SK-N-SH treated with all-trans-retinoic acid at 6 μM for 48 hours (cell line): ENCODE measurements around the gene TRIM8.

ENCODE experiments used
- ZFP3 ChIP-seq: fragments of 250-450 bp; sonication (Bioruptor Pico); IDR thresholded peaks from 2 replicates; pipeline ENCODE4 v1.5.0; 2020; ENCODE audit warnings: mild to moderate bottlenecking, moderate library complexity
- ZNF565 ChIP-seq: fragments of 450-650 bp; formaldehyde crosslinking; conservative IDR thresholded peaks from 2 replicates; pipeline ENCODE4 v1.5.0; 2020; ENCODE audit warnings: low read depth, mild to moderate bottlenecking, moderate library complexity
- TF ChIP-seq, protein P1 (sequence below): fragments of 250-450 bp; sonication (Bioruptor Pico); IDR thresholded peaks from 2 replicates; pipeline ENCODE4 v1.5.1; 2020; ENCODE audit warnings: low read depth, mild to moderate bottlenecking, moderate library complexity

DNA sequence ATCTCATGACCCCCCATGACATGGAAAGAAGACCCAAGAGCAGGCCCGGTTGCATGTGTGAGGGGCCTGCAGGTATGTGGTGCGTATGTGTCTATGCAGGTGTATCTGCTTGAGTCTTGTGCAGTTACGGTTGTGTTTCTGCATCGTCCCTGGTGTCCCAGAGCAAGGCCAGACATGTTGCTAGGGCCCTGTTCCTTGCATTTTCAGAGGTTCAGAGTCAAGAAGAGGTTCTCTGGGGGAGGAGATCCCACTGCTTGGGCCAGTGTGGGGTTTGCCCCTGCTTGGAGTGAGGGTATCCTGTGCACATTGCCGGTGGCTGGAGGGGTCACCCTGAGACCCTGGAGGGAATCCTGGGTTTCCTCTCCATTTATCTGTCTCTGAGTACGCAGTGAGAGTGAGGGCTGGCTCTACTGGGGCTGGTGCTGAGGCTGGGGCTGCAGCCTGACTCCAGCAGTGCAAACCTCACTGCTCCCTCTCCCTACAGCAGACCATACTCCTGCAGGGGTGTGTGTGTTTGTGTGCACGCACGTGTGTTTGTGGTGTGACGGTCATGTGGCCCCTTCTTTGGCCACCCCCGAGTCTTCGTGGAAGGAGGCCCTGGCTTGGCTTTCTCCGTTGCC is 4.1 kb downstream of the TRIM8 start:
- no peak for TF ChIP-seq ZFP3 (CRISPR knock-in tag)
- TF ChIP-seq, protein P1, sequence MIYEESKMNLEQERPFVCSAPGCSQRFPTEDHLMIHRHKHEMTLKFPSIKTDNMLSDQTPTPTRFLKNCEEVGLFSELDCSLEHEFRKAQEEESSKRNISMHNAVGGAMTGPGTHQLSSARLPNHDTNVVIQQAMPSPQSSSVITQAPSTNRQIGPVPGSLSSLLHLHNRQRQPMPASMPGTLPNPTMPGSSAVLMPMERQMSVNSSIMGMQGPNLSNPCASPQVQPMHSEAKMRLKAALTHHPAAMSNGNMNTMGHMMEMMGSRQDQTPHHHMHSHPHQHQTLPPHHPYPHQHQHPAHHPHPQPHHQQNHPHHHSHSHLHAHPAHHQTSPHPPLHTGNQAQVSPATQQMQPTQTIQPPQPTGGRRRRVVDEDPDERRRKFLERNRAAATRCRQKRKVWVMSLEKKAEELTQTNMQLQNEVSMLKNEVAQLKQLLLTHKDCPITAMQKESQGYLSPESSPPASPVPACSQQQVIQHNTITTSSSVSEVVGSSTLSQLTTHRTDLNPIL (CRISPR knock-in tag): no peak
- no peak for TF ChIP-seq ZNF565
